H1 (cell line): ENCODE data around the gene CTPS1.

Source experiments
- ASH2L ChIP-seq: fragments of 200-600, 300-600 bp; sonication (generic); IDR thresholded peaks from one replicate; pipeline ENCODE4 v1.7.1; 2017; ENCODE audit warnings: low read length
- CTCF ChIP-seq, 3 experiments: IDR thresholded peaks; 1 replicate in 2 of 3; 2 replicates in 1 of 3; pipeline versions ENCODE4 v1.5.1 to v1.6.1; 2011; ENCODE audit warnings: low read length in 3 of 3, mild to moderate bottlenecking in 3 of 3, inconsistent platforms in 2 of 3, low read depth in 1 of 3, moderate library complexity in 1 of 3; ENCODE audit not compliant: insufficient read depth in 1 of 3; ENCODE audit errors: control extremely low read depth in 1 of 3
- E2F6 ChIP-seq: IDR thresholded peaks from 2 replicates; pipeline ENCODE4 v1.6.1; 2012; ENCODE audit warnings: inconsistent platforms
- EZH2 ChIP-seq: fragments of 200-600 bp; sonication (generic); IDR thresholded peaks from 2 replicates; pipeline ENCODE4 v1.7.1; 2012; ENCODE audit warnings: low read depth, mild to moderate bottlenecking, moderate library complexity, low read length, inconsistent platforms; ENCODE audit not compliant: severe bottlenecking
- POLR2A ChIP-seq, 2 experiments: IDR thresholded peaks; 1 replicate in 1 of 2; 2 replicates in 1 of 2; pipeline ENCODE4 v1.6.1; 2011; ENCODE audit warnings: low read depth in 2 of 2, low read length in 2 of 2, mild to moderate bottlenecking in 2 of 2; ENCODE audit errors: control extremely low read depth in 1 of 2
- POLR2AphosphoS5 ChIP-seq: IDR thresholded peaks from 2 replicates; pipeline ENCODE4 v1.6.1; 2011; ENCODE audit warnings: low read depth, low read length
- POU5F1 ChIP-seq: IDR thresholded peaks from 2 replicates; pipeline ENCODE4 v1.6.1; 2011; ENCODE audit warnings: low read depth, mild to moderate bottlenecking, low read length, moderate library complexity
- SP1 ChIP-seq: IDR thresholded peaks from 2 replicates; pipeline ENCODE4 v1.6.1; 2011; ENCODE audit warnings: low read depth, low read length
- TAF1 ChIP-seq: IDR thresholded peaks from 2 replicates; pipeline ENCODE4 v1.6.1; 2011; ENCODE audit warnings: mild to moderate bottlenecking, low read depth, low read length
- TCF12 ChIP-seq: IDR thresholded peaks from 2 replicates; pipeline ENCODE4 v1.6.1; 2011; ENCODE audit warnings: low read depth, mild to moderate bottlenecking, low read length

GRCh38 chr1:41044187-41044586 is 64.7 kb downstream of the CTPS1 start:
- TF ChIP-seq CTCF (IDR thresholded peaks at IDR 0.05; ENCODE audit: control extremely low read depth in 1 of 3, insufficient read depth in 1 of 3, low read depth in 1 of 3, low read length in 3 of 3) (no peak), ASH2L (no peak), POU5F1 (no peak), TCF12 (no peak), POLR2AphosphoS5 (no peak), TAF1 (no peak), E2F6 (no peak), EZH2 (no peak), SP1 (no peak), POLR2A (IDR thresholded peaks at IDR 0.05; ENCODE audit: control extremely low read depth in 1 of 2, low read depth in 2 of 2, low read length in 2 of 2) (no peak)
